Neuronal stem cell (in vitro differentiated cells): Measurements from ENCODE around the gene ACSF2.
A peak's percentile ranks its signal among the peaks of the same experiment; 100 is the strongest.

Experiments used
- DNase-seq: peaks from one replicate; pipeline ENCODE4 v3.0.0-alpha.2; 2013; ENCODE audit warnings: low spot score
- H2AFZ ChIP-seq: one replicate; pipeline ENCODE4 v1.6.1; 2013; ENCODE audit warnings: mild to moderate bottlenecking, low read length, inconsistent platforms
- H2AK5ac ChIP-seq: 2 replicates; pipeline ENCODE4 v1.6.1; 2013; ENCODE audit warnings: low read depth, mild to moderate bottlenecking, inconsistent platforms, low read length, moderate library complexity, mixed read lengths
- H2BK120ac ChIP-seq: 2 replicates; pipeline ENCODE4 v1.6.1; 2013; ENCODE audit warnings: low read depth, mild to moderate bottlenecking, inconsistent platforms, low read length, moderate library complexity, mixed read lengths
- H2BK12ac ChIP-seq: one replicate; pipeline ENCODE4 v1.6.1; 2013; ENCODE audit warnings: low read length, inconsistent platforms
- H2BK15ac ChIP-seq: 2 replicates; pipeline ENCODE4 v1.6.1; 2013; ENCODE audit warnings: mild to moderate bottlenecking, low read length, inconsistent platforms, mixed read lengths
- H2BK5ac ChIP-seq: one replicate; pipeline ENCODE4 v1.6.1; 2013; ENCODE audit warnings: inconsistent platforms, mild to moderate bottlenecking, low read length, moderate library complexity
- H3K14ac ChIP-seq: one replicate; pipeline ENCODE4 v1.6.1; 2013; ENCODE audit warnings: low read length, inconsistent platforms
- H3K18ac ChIP-seq: 2 replicates; pipeline ENCODE4 v1.6.1; 2013; ENCODE audit warnings: low read length, inconsistent platforms
- H3K23ac ChIP-seq: 2 replicates; pipeline ENCODE4 v1.6.1; 2013; ENCODE audit warnings: low read depth, mild to moderate bottlenecking, mixed read lengths, low read length, inconsistent platforms; ENCODE audit not compliant: poor library complexity
- H3K27ac ChIP-seq: replicated peaks from 3 replicates; pipeline ENCODE4 v1.5.1; 2013; ENCODE audit warnings: low read length, inconsistent platforms
- H3K27me3 ChIP-seq, 3 experiments: 2 replicates each; pipeline ENCODE4 v1.6.1; 2013; ENCODE audit warnings: low read length in 3 of 3, mild to moderate bottlenecking in 2 of 3, inconsistent platforms in 1 of 3, low read depth in 1 of 3, mixed read lengths in 1 of 3, moderate library complexity in 1 of 3; ENCODE audit not compliant: control insufficient read depth in 3 of 3, insufficient read depth in 3 of 3
- H3K36me3 ChIP-seq, 2 donors: replicated peaks in 1 of 2; 2 replicates each; pipeline ENCODE4 v1.6.1; 2013; ENCODE audit warnings: low read length in 2 of 2; ENCODE audit not compliant: control insufficient read depth in 2 of 2, insufficient read depth in 2 of 2
- H3K4ac ChIP-seq: 2 replicates; pipeline ENCODE4 v1.6.1; 2013; ENCODE audit warnings: inconsistent platforms, mild to moderate bottlenecking, low read length, moderate library complexity
- H3K4me1 ChIP-seq, 2 donors: 1 replicate in 1 of 2; 2 replicates in 1 of 2; pipeline ENCODE4 v1.6.1; 2013; ENCODE audit warnings: low read length in 2 of 2, low read depth in 1 of 2; ENCODE audit not compliant: control insufficient read depth in 2 of 2, insufficient read depth in 1 of 2
- H3K4me2 ChIP-seq: one replicate; pipeline ENCODE4 v1.6.1; 2013; ENCODE audit warnings: mild to moderate bottlenecking, low read length, inconsistent platforms; ENCODE audit not compliant: insufficient read depth, poor library complexity, severe bottlenecking
- H3K4me3 ChIP-seq, 2 donors: 2 replicates each; pipeline ENCODE4 v1.5.1; 2013; ENCODE audit warnings: low read length in 2 of 2, mild to moderate bottlenecking in 2 of 2, inconsistent platforms in 1 of 2, moderate library complexity in 1 of 2
- H3K79me1 ChIP-seq: one replicate; pipeline ENCODE4 v1.6.1; 2013; ENCODE audit warnings: low read depth, mild to moderate bottlenecking, inconsistent platforms, low read length, moderate library complexity
- H3K9ac ChIP-seq: one replicate; pipeline ENCODE4 v1.6.1; 2013; ENCODE audit warnings: mild to moderate bottlenecking, low read depth, low read length, inconsistent platforms; ENCODE audit not compliant: poor library complexity
- H3K9me3 ChIP-seq, 2 donors: replicated peaks in 1 of 2; 2 replicates each; pipeline versions ENCODE3 to v1.6.1; 2013; ENCODE audit warnings: low read length in 2 of 2, mild to moderate bottlenecking in 2 of 2, inconsistent platforms in 1 of 2, low read depth in 1 of 2, mixed read lengths in 1 of 2, moderate library complexity in 1 of 2; ENCODE audit not compliant: control insufficient read depth in 2 of 2, insufficient read depth in 1 of 2
- H4K8ac ChIP-seq: one replicate; pipeline ENCODE4 v1.6.1; 2013; ENCODE audit warnings: low read depth, mild to moderate bottlenecking, inconsistent platforms, low read length, moderate library complexity
- H4K91ac ChIP-seq: one replicate; pipeline ENCODE4 v1.6.1; 2013; ENCODE audit warnings: low read length, low read depth, mild to moderate bottlenecking, inconsistent platforms; ENCODE audit not compliant: poor library complexity
- WGBS, 2 donors: extraction: QIAGEN DNeasy Blood & Tissue Kit; methylation state at CpG; one replicate each; pipeline ENCODE4 v1.1.7; 2013; ENCODE audit warnings: missing lambda C conversion rate in 2 of 2, mixed read lengths in 1 of 2; ENCODE audit not compliant: insufficient read length in 2 of 2, insufficient replicate concordance in 1 of 2; ENCODE audit errors: extremely low coverage in 2 of 2; 5-methylcytosine and 5-hydroxymethylcytosine counted together

ACSF2 gene

DNA sequence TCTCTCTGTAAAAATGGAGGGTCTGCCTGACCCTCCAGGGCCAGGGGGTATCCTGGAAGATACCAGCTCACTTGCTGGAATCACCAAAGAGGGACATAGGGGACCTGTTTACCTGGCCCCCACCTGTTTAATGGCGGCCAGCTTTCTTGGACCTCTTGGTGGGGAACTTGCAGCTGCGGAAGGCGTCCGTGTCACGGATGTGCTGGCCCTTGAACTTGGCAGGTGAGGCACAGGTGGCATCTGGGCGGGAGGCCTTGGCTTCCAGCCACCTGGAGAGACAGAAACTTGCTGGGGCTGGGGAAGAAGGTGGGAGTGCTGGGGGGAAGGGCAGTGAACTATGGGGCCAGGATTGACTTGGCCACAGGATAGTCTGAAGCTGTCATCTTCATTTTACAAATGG, 39.2 kb downstream of the ACSF2 start:
- Histone ChIP-seq H4K8ac (no peak overlapping the region), H2AK5ac (no peak overlapping the region), H3K27ac (no peak overlapping the region), H3K18ac (no peak overlapping the region), H3K4me2 (no peak overlapping the region), H2AFZ (no peak overlapping the region), H2BK120ac (no peak overlapping the region), H3K79me1 (no peaks in the 10 kb centered on the region), H3K9ac (no peak overlapping the region), H3K14ac (no peak overlapping the region), H3K4me3 (no peak overlapping the region), H2BK12ac (no peak overlapping the region), H2BK15ac (no peak overlapping the region), H3K4me1 (peaks cover 0 to 4% of the 10 kb centered on the region in 2 donors), H3K23ac (no peak overlapping the region), H3K9me3 (peaks cover 4 to 8% of the 10 kb centered on the region in 2 donors), H2BK5ac (no peak overlapping the region), H4K91ac (no peak overlapping the region), H3K27me3 (peaks cover 16 to 55% (median 37%) of the 10 kb centered on the region in 3 experiments), H3K36me3 (no peaks in the 10 kb centered on the region), H3K4ac (no peak overlapping the region)
- no peak for DNase-seq
- no CpG with 5 or more reads among the region's 6 CpGs for WGBS, 2 donors

- H3K4me3 ChIP-seq: no peak overlapping the region
- H2AK5ac ChIP-seq: no peak overlapping the region
- no peak overlapping the region for H2BK12ac ChIP-seq
- peaks cover 4 to 8% of the 10 kb centered on the region in 2 donors for H3K9me3 ChIP-seq
- H3K14ac ChIP-seq: no peak overlapping the region
- H2BK15ac ChIP-seq: no peak overlapping the region
- no peak overlapping the region for H3K4ac ChIP-seq
- H4K91ac ChIP-seq: no peak overlapping the region
- no peak overlapping the region for H2BK120ac ChIP-seq
- WGBS, 2 donors: no CpG with 5 or more reads among the region's 9 CpGs
- no peak overlapping the region for H3K18ac ChIP-seq
- no peak overlapping the region for H3K9ac ChIP-seq
- no peak overlapping the region for H3K27ac ChIP-seq
- H3K4me2 ChIP-seq: no peak overlapping the region
- no peaks in the 10 kb centered on the region for H3K79me1 ChIP-seq
- H4K8ac ChIP-seq: no peak overlapping the region
- H3K4me1 ChIP-seq: peaks cover 0 to 4% of the 10 kb centered on the region in 2 donors
- H3K23ac ChIP-seq: no peak overlapping the region
- DNase-seq: no peak
- no peak overlapping the region for H2AFZ ChIP-seq
- no peak overlapping the region for H2BK5ac ChIP-seq
- H3K36me3 ChIP-seq: no peaks in the 10 kb centered on the region
- H3K27me3 ChIP-seq: peaks cover 16 to 56% (median 42%) of the 10 kb centered on the region in 3 experiments
Measured at GRCh38 chr17:50465635-50466034, 39.6 kb downstream of the ACSF2 start.

DNA sequence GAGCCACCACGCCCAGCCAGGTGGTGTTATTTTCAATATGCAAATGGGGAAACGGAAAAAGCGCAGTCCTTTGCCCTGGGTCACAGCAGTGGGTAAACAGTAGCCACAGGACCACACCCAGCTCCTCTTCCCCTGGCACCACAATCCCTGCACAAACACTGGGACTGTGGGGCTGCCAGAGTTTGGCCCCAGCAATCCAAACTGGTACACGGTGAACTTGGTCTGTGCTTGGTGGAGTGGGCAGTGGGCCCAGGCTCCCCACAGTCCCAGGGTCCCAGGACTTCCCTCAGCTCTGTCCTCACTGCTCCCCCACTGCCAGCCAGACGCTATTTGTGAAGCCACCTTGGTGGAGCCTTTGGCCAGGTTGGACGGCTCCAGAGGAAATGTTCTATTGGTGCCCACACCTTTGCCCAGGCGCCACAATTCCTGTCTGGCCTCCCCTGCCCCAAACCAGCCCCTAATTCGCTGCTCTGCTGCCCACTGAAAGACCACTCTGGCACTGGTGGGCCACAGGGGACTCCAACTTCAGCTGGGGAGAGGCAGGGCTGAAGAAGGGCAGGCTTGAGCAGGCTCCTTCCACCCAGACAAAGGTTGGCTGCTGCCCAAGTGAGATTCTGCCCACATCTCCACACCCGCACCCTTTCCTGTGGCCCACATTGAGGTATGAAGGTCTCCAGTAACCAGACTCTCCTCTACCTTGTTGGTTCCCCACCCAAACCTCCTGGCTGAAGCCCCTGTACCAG, 40.5 kb downstream of the ACSF2 start:
- H3K23ac ChIP-seq: peak overlapping the region; percentile 89
- H2BK12ac ChIP-seq: no peak overlapping the region
- peak overlapping the region; percentile 91 for H2AK5ac ChIP-seq
- H3K4ac ChIP-seq: no peak overlapping the region
- H4K8ac ChIP-seq: peak overlapping the region; percentile 9
- H3K18ac ChIP-seq: peak overlapping the region; percentile 41
- H3K14ac ChIP-seq: no peak overlapping the region
- H2BK5ac ChIP-seq: no peak overlapping the region
- H3K9ac ChIP-seq: no peak overlapping the region
- H2BK120ac ChIP-seq: no peak overlapping the region
- peaks cover 0 to 4% of the 10 kb centered on the region in 2 donors for H3K4me1 ChIP-seq
- peak overlapping the region; percentile 58 for H2BK15ac ChIP-seq
- H2AFZ ChIP-seq: no peak overlapping the region
- H4K91ac ChIP-seq: no peak overlapping the region
- H3K27ac ChIP-seq: no peak overlapping the region
- DNase-seq: no peak
- H3K79me1 ChIP-seq: no peaks in the 10 kb centered on the region
- H3K36me3 ChIP-seq: no peaks in the 10 kb centered on the region
- H3K4me2 ChIP-seq: no peak overlapping the region
- WGBS, 2 donors: no CpG with 5 or more reads among the region's 9 CpGs
- H3K4me3 ChIP-seq: no peak overlapping the region
- H3K27me3 ChIP-seq: peaks cover 16 to 63% (median 50%) of the 10 kb centered on the region in 3 experiments
- peaks cover 4 to 8% of the 10 kb centered on the region in 2 donors for H3K9me3 ChIP-seq

GRCh38 chr17:50467114-50467854, 41.3 kb downstream of the ACSF2 start:
- H3K9ac ChIP-seq: no peak overlapping the region
- H2AFZ ChIP-seq: no peak overlapping the region
- H3K36me3 ChIP-seq: no peaks in the 10 kb centered on the region
- H2BK120ac ChIP-seq: no peak overlapping the region
- no peaks in the 10 kb centered on the region for H3K79me1 ChIP-seq
- H2BK15ac ChIP-seq: no peak overlapping the region
- peaks cover 0 to 5% of the 10 kb centered on the region in 2 donors for H3K4me1 ChIP-seq
- H2BK12ac ChIP-seq: no peak overlapping the region
- peak overlapping the region; percentile 89 for H3K23ac ChIP-seq
- H3K27ac ChIP-seq: no peak overlapping the region
- no CpG with 5 or more reads among the region's 7 CpGs for WGBS, 2 donors
- no peak overlapping the region for H3K4ac ChIP-seq
- H3K4me3 ChIP-seq: no peak overlapping the region
- H3K18ac ChIP-seq: no peak overlapping the region
- H3K27me3 ChIP-seq: peaks cover 16 to 71% (median 53%) of the 10 kb centered on the region in 3 experiments
- H2BK5ac ChIP-seq: peak overlapping the region; percentile 78
- no peak overlapping the region for H4K8ac ChIP-seq
- no peak overlapping the region for H4K91ac ChIP-seq
- peaks cover 4 to 8% of the 10 kb centered on the region in 2 donors for H3K9me3 ChIP-seq
- H3K14ac ChIP-seq: no peak overlapping the region
- peak overlapping the region; percentile 91 for H2AK5ac ChIP-seq
- no peak overlapping the region for H3K4me2 ChIP-seq
- DNase-seq: no peak
